NK-92 (cell line): ENCODE measurements around the gene FDCSP.
"Not testable (repeated sequence)": the region's sequence is repeated elsewhere in the genome, so short reads cannot be mapped to it uniquely, and the experiment has no call there.

Source experiments
- DNase-seq: peaks from one replicate; lab custom pipeline; 2025; ENCODE audit not compliant: unreplicated experiment; lab: John Stamatoyannopoulos, UW

The FDCSP gene

DNA sequence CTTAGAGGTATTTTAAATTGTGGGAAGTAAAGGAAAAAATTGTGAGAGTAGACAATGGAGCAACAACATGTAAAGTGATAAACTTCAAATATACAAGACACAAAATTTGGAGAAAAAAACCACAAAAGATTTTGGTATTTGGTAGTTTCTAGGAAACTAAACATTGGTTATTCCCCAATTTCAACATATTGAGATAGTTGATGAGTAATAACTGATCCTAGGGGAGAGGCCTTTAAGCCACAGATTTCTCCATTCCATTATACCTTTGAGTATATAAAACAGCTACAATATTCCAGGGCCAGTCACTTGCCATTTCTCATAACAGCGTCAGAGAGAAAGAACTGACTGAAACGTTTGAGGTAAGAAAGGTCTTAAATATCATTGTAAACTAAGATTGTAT, at the start of gene FDCSP:
Gene FDCSP, plus strand, starts transcription at position 301 of the 400 bp plus-strand sequence. CDS start 5,071 bp downstream, outside the sequence.
- no peak for DNase-seq

- no peak for DNase-seq
Observed at GRCh38 chr4:70177090-70177489, 48.8 kb upstream of the FDCSP start.

- DNase-seq: no peak
Observed at GRCh38 chr4:70178075-70178660, 47.8 kb upstream of the FDCSP start.

DNA sequence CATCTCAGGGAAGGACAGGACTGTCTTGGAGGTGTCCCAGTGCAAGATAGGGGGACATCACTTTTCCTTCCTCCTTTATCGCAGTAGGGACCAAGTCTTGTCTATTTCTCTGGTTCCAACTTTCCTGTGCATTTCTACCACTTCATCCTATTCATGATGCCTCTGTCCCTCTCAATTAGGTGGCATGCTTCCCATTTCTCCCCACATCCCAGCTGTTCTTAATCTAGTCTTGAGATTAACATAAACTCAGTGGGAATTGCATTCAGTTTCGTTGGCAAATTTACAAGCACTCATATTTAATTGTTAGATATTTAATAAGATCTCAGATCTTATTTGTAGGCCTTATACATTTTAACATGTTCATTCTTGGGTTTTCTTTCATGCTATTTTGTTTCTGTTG, 46.1 kb upstream of the FDCSP start:
- DNase-seq: no peak

DNA sequence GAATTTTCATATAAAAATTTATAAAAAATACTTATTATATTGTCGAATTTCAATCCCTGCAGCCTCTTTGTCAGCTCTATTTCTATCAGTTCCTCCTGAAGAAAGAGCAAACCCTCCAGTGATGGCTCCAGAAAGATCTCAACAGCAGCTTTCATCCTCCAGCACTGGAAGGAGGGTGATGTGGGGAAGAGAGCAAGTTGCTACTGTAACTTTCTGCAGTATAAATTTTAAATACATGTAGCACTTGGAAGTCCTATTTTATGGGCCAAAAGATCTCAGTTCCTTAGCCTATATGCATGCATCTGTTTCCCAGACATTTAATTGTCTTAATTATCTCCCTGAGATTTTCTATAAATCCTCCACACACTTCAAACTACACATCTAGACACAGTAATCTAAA, 44.1 kb upstream of the FDCSP start:
- no peak for DNase-seq

- DNase-seq: no peak
Observed at GRCh38 chr4:70182517-70183167, 43.3 kb upstream of the FDCSP start.

- no peak for DNase-seq
Observed at GRCh38 chr4:70183168-70183939, 42.6 kb upstream of the FDCSP start.

GRCh38 chr4:70183940-70184246, 42.0 kb upstream of the FDCSP start:
- no peak for DNase-seq

GRCh38 chr4:70187216-70187615, 38.7 kb upstream of the FDCSP start:
- no peak for DNase-seq

GRCh38 chr4:70190579-70190978, 35.3 kb upstream of the FDCSP start:
- DNase-seq: no peak

DNA sequence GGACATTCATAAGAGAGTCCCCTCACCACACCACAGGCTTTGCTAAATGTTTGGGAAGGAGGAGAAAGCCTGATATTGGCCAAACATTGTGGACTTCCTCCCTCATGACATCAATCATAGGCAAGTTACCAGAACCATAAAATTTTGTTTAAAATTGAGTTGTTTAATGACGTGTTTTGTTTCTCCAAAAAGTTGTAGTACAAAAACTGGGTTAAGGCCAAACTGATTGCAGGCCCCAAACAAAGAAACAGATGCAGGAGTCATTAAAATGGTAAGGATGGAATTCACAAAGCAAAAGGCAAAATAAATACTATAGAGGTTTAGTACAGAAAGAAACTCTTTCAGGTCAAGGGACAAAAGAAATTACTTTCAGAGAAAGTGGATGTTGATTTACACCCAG, 34.3 kb upstream of the FDCSP start:
- DNase-seq: no peak

- no peak for DNase-seq
Observed at GRCh38 chr4:70192895-70193294, 33.0 kb upstream of the FDCSP start.

- DNase-seq: no peak
Observed at GRCh38 chr4:70195425-70195824, 30.5 kb upstream of the FDCSP start, which contains the start of gene ODAM. TSS of gene ODAM (plus strand) at chr4:70195725. CDS start at chr4:70196544, 819 bp downstream.

- no peak for DNase-seq
Observed at GRCh38 chr4:70196857-70197256, 29.1 kb upstream of the FDCSP start.

GRCh38 chr4:70197842-70198241, 28.1 kb upstream of the FDCSP start:
- no peak for DNase-seq

DNA sequence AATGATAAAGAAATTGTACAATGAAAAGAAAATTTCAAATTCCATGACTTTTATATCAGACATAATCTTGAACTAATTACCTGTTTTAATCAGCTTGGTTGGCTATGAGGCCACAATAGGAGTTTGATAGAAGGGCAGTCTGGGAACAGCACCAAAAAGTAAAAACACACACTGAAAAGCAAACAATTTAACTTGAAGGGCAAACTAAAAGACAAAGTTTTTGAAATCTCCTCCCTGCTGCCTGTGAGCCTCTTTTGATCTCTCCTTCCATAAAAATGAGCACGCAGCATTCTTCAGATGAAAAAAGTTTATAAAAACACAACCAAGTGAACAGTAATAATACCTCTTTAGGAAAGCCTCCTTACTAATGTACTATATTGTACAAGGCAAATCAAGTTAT, 22.3 kb upstream of the FDCSP start:
- no peak for DNase-seq

DNA sequence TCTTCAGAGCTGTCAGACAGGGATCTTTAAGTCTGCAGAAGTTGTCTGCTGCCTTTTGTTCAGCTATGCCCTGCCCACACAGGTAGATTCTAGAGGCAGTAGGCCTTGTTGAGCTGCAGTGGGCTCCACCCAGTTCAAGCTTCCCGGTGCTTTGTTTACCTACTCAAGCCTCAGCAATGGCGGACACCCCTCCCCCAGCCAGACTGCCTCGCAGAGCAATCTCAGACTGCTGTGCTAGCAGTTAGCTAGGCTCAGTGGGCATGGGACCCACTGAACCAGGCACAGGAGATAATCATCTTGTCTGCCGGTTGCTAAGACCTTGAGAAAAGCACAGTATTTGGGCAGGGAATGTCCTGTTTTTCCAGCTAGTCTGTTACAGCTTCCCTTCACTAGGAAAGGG, 13.2 kb upstream of the FDCSP start:
- DNase-seq: not testable (repeated sequence)

GRCh38 chr4:70216109-70216508, 9.8 kb upstream of the FDCSP start:
- DNase-seq: not testable (repeated sequence)

- DNase-seq: not testable (repeated sequence)
Observed at GRCh38 chr4:70216550-70216949, 9.4 kb upstream of the FDCSP start.

DNA sequence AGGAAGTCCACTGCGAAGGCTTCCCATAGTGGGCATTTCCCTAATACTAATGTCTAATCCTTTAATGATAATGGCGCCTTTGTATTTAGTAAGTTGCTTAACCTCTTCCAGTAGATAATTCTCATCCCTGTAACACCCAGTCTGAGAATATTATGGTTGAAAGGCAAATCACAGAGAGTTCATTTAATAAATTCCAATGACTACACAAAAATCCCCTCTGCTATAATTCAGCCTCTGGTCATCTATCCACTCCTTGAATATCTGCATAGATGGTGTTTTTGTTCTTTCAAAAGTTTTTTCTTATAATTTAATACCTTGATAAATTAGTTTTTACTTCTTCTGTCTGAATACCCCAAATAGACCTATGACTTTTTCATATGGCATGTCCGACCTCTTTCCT, 4.5 kb upstream of the FDCSP start:
- DNase-seq: not testable (repeated sequence)

GRCh38 chr4:70221818-70222217, 4.1 kb upstream of the FDCSP start:
- DNase-seq: not testable (repeated sequence)

DNA sequence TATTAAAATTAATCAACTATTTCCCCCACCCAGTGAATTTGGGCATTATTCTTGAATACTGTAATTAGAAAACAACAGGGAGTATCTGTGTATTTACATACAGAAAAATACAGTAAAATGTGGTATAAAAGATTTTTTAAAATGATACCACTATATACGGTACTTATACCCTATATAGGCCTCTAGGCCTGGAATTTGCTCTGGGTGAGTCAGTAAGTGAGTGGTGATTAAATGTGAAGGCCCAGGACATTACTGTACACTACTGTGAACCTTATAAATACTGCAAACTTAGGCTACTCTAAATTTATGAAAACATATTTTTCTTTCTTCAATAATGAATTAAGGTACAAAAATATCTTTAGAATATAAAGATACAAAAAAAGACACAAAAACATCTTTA, 10.2 kb downstream of the FDCSP start:
- no peak for DNase-seq
